ENCODE measurements around the gene MAPK6.
"Not testable (repeated sequence)": the region's sequence is repeated elsewhere in the genome, so short reads cannot be mapped to it uniquely, and the experiment has no call there.

MAPK6 gene

DNA sequence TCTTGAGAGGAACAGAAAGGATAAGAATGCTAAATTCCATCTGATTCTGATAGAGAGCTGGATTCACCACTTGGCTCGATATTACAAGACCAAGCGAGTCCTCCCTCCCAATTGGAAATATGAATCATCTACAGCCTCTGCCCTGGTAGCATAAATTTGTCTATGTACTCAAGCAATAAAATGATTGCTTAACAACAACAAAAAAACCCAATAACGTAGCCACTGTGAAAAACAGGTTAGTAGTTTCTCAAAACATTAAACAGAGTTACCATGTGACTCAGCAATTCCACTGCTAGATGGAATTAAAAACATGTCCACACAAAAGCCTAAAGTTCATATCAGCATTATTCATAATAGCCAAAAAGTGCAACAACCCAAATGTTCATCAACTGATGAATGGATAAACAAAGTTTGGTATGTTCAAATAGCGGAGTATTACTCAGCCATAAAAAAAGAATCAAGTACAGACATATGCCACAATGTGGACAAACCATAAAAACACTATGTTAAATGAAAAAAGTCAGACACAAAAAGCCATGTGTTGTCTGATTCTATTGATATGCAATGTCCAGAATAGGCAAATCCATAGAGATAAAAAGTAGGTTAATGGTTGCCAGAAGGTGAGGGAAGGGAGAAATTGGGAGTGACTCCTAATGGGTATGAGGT lies 76.7 kb downstream of the MAPK6 start:
- no peak overlapping the region for H3K4me3 ChIP-seq (ENCODE audit: low read depth, low read length)
- POLR2A ChIA-PET: no interaction called here
- peak; percentile 86 for DNase-seq (ENCODE audit: low read depth, low spot score)
- TF ChIP-seq, protein P1, sequence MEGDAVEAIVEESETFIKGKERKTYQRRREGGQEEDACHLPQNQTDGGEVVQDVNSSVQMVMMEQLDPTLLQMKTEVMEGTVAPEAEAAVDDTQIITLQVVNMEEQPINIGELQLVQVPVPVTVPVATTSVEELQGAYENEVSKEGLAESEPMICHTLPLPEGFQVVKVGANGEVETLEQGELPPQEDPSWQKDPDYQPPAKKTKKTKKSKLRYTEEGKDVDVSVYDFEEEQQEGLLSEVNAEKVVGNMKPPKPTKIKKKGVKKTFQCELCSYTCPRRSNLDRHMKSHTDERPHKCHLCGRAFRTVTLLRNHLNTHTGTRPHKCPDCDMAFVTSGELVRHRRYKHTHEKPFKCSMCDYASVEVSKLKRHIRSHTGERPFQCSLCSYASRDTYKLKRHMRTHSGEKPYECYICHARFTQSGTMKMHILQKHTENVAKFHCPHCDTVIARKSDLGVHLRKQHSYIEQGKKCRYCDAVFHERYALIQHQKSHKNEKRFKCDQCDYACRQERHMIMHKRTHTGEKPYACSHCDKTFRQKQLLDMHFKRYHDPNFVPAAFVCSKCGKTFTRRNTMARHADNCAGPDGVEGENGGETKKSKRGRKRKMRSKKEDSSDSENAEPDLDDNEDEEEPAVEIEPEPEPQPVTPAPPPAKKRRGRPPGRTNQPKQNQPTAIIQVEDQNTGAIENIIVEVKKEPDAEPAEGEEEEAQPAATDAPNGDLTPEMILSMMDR (IDR thresholded peaks at IDR 0.05; ENCODE audit: insufficient read depth, low read length, missing control alignments): no peak
- CTCF ChIA-PET: interaction anchor here (1.2 to 2.5 kb wide), 2 partner anchors 17 to 18 kb away, joined by 3 to 17 read pairs; no protein-coding TSS in a partner anchor

DNA sequence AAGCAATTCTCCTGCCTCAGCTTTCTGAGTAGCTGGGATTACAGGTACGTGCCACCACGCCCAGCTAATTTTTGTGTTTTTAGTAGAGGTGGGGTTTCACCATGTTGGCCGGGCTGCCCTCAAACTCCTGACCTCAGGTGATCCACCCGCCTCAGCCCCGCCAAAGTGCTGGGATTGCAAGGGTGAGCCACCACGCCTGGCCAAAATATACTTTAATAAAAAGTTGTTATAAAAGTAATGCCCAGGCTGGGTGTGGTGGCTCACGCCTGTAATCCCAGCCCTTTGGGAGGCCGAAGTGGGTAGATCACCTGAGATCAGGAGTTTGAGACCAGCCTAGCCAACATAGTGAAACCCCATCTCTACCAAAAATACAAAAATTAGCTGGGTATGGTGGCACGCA lies 77.5 kb downstream of the MAPK6 start:
- DNase-seq (ENCODE audit: low read depth, low spot score): not testable (repeated sequence)
- CTCF ChIA-PET: interaction anchor here (1.2 kb wide), 1 partner anchor 18 kb away, joined by 3 read pairs; no protein-coding TSS in a partner anchor

DNA sequence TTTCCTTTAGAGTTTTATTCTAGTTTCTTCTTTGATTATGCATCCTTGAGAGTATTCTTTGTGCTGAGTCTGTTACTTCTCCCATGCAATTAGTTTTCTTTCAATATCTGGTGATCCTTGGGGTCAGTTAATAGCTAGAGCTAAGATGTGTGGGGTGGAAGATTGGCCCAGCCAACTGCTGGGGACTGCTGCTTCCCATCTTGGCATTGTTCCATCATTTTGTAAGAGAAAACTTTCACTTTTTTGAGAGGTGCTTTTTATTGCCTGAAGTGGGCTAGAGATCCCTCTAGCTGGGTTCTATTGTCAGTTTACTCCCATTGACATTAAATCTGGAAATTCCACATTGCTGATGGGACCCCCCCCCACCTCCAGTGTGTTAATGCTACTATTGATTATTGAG lies 78.2 kb downstream of the MAPK6 start:
- TF ChIP-seq, protein P1 (IDR thresholded peaks at IDR 0.05; ENCODE audit: insufficient read depth, low read length, missing control alignments): no peak
- ChIA-PET POLR2A (interaction anchor here (0.6 kb wide), 1 partner anchor 15 kb away, joined by 3 read pairs; no protein-coding TSS in a partner anchor), CTCF (interaction anchor here (0.8 to 1.3 kb wide), 4 partner anchors 18 to 117 kb away, joined by 3 to 4 read pairs (median 3); no protein-coding TSS in a partner anchor)
- no peak overlapping the region for H3K4me3 ChIP-seq (ENCODE audit: low read depth, low read length)
- no peak for DNase-seq (ENCODE audit: low read depth, low spot score)

More for the DNA sequence above, 77.5 kb downstream of the MAPK6 start:
- POLR2A ChIA-PET; H3K4me3 ChIP-seq (ENCODE audit: low read depth, low read length): not testable (repeated sequence)

DNA sequence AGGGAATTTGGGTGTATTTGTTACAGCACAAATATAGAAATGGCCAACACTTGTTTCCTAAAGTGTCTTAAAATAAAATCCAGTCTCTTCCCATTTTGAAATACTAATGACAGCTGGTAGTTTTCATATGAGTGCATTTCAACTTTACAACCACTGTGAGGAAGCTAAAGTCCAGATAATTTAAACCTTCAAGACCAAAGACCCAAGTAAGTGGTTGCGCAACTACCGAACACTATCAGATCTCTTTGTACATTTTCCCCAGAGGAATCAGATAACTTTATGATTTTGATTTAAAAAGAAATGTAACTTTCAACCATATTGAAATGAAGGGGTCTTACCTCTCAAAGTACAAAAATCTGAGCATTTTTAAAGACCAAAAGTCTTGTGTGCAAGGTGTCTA lies 79.3 kb downstream of the MAPK6 start:
- no peak overlapping the region for H3K4me3 ChIP-seq (ENCODE audit: low read depth, low read length)
- ChIA-PET CTCF (interaction anchor here (0.8 to 1.3 kb wide), 5 partner anchors 20 to 116 kb away, joined by 3 to 4 read pairs (median 3); no protein-coding TSS in a partner anchor), POLR2A (no interaction called here)
- TF ChIP-seq, protein P1 (IDR thresholded peaks at IDR 0.05; ENCODE audit: insufficient read depth, low read length, missing control alignments): no peak
- DNase-seq (ENCODE audit: low read depth, low spot score): no peak

DNA sequence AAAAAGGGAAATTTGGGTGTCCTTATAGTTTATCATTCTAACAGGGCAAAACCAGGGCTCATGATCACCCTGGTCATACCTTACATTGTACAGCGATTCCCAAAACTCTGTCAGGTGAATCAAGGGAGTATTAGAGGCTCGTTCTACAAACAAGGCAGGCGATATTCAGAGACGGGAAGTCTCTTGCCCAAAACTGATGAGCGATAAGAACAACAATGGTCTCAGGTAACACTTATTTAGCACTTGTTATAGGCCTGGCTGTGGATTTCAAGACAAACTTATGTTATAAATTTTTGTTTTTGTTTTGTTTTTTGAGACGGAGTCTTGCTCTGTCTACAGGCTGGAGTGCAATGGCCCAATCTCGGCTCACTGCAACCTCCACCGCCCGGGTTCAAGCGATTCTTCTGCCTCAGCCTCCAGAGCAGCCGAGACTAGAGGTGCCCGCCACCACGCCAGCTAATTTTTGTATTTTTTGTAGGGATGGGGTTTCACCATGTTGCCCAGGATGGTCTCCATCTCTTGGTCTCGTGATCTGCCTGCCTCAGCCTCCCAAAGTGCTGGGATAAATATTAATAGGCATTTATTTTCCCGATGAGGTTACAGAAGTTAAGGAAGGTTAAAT lies 80.7 kb downstream of the MAPK6 start:
- ChIA-PET POLR2A (no interaction called here), CTCF (no interaction called here)
- DNase-seq (ENCODE audit: low read depth, low spot score): no peak
- no peak overlapping the region for H3K4me3 ChIP-seq (ENCODE audit: low read depth, low read length)
- TF ChIP-seq, protein P1 (IDR thresholded peaks at IDR 0.05; ENCODE audit: insufficient read depth, low read length, missing control alignments): no peak

DNA sequence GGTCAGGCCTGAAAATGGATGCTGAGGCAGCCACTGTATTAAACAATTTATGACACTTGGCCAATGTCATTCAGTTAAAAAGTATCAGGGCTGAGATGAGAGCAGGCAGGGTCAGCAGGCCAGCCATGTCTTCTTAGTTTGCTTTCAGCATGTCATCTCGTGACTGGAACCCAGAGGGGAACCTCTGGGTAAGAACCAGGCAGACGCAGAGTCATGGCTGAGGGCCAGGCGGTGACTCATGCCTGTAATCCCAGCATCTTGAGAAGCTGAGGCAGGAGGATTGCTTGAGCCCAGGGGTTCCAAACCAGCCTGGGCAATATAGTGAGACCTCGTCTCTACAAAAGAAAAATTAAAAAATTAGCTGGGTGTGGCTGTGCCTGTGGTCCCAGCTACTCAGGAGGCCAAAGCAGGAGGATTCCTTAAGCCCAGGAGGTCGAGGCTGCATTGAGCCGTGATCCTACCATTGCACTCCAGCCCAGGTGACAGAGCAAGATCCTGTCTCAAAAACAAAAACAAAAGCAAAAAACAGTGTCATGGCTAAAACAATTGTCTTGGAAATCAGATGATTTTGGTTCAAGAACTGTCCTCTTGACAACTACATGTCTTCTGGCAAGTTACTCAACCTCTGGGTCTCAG lies 81.9 kb downstream of the MAPK6 start:
- TF ChIP-seq, protein P1 (IDR thresholded peaks at IDR 0.05; ENCODE audit: insufficient read depth, low read length, missing control alignments): no peak
- CTCF ChIA-PET: no interaction called here
- no peak overlapping the region for H3K4me3 ChIP-seq (ENCODE audit: low read depth, low read length)
- POLR2A ChIA-PET: no interaction called here
- DNase-seq (ENCODE audit: low read depth, low spot score): peak; percentile 70

All from AG04449 (cell line).